GM12873 (cell line): Measurements from ENCODE around the gene PCDHA1.
A peak's percentile ranks its signal among the peaks of the same experiment; 100 is the strongest.

Experiments used
- CTCF ChIP-seq: IDR thresholded peaks from 2 replicates; pipeline ENCODE4 v1.5.1; 2012; ENCODE audit warnings: low read depth, mild to moderate bottlenecking, moderate library complexity, low read length, control low read depth; ENCODE audit not compliant: insufficient read depth; ENCODE audit errors: missing control alignments

PCDHA1 gene

GRCh38 chr5:140791089-140791488 lies 5.1 kb downstream of the PCDHA1 start:
- no peak for TF ChIP-seq CTCF

- TF ChIP-seq CTCF: no peak
Observed at GRCh38 chr5:140794595-140795258, 8.8 kb downstream of the PCDHA1 start, which contains the start of gene PCDHA2. Gene PCDHA2 (plus strand): TSS chr5:140794852.

- peak; percentile 13 for TF ChIP-seq CTCF
Observed at GRCh38 chr5:140795259-140795641, 9.3 kb downstream of the PCDHA1 start.

- no peak for TF ChIP-seq CTCF
Observed at GRCh38 chr5:140796718-140797095, 10.8 kb downstream of the PCDHA1 start.

- TF ChIP-seq CTCF: peak; percentile 14
Observed at GRCh38 chr5:140800816-140801493, 15.0 kb downstream of the PCDHA1 start, which contains the start of gene PCDHA3. Gene PCDHA3 (plus strand): TSS chr5:140801057.

GRCh38 chr5:140801494-140801841 lies 15.5 kb downstream of the PCDHA1 start:
- no peak for TF ChIP-seq CTCF

- no peak for TF ChIP-seq CTCF
Observed at GRCh38 chr5:140802781-140803271, 16.9 kb downstream of the PCDHA1 start.
